Measurements from ENCODE around the gene BORA. TPM values are rescaled to one million over a fixed set of nuclear protein-coding genes. Genes with fewer than 3 reads are reported as not detected.
"Not testable (repeated sequence)": the region's sequence is repeated elsewhere in the genome, so short reads cannot be mapped to it uniquely, and the experiment has no call there.

The BORA gene
- total RNA-seq, 3 donors from 2014 or later, result 7.6 to 11.1 (median 8.1) TPM

GRCh38 chr13:72728290-72728605 is 525 bp downstream of the BORA start:
- ATAC-seq, result no peak
- peaks cover 17% of the 10 kb centered on the region for H3K36me3 Mint-ChIP-seq (ENCODE audit: insufficient read depth)
- no peak for DNase-seq
- H3K27me3 Mint-ChIP-seq (ENCODE audit: low read depth), result no peaks in the 10 kb centered on the region
- peak overlapping the region; percentile 95 for H3K4me3 Mint-ChIP-seq
- H3K4me1 Mint-ChIP-seq (ENCODE audit: low read depth), result peaks cover 44% of the 10 kb centered on the region
- no peaks in the 10 kb centered on the region for H3K9me3 Mint-ChIP-seq

GRCh38 chr13:72737033-72737432 is 9.3 kb downstream of the BORA start:
- peaks cover 5% of the 10 kb centered on the region for H3K4me1 Mint-ChIP-seq (ENCODE audit: low read depth)
- ATAC-seq, result no peak

GRCh38 chr13:72740015-72740414 is 12.3 kb downstream of the BORA start:
- Mint-ChIP-seq H3K4me1 (ENCODE audit: low read depth) (peaks cover 5% of the 10 kb centered on the region), H3K27me3 (ENCODE audit: low read depth) (no peaks in the 10 kb centered on the region), H3K36me3 (ENCODE audit: insufficient read depth) (peaks cover 30% of the 10 kb centered on the region), H3K4me3 (no peak overlapping the region), H3K9me3 (no peaks in the 10 kb centered on the region)
- no peak for ATAC-seq
- DNase-seq, result no peak

More at GRCh38 chr13:72737033-72737432, 9.3 kb downstream of the BORA start:
- peaks cover 27% of the 10 kb centered on the region for H3K36me3 Mint-ChIP-seq (ENCODE audit: insufficient read depth)
- no peaks in the 10 kb centered on the region for H3K9me3 Mint-ChIP-seq
- no peaks in the 10 kb centered on the region for H3K27me3 Mint-ChIP-seq (ENCODE audit: low read depth)
- no peak for DNase-seq
- no peak overlapping the region for H3K4me3 Mint-ChIP-seq

GRCh38 chr13:72745260-72745659 is 17.5 kb downstream of the BORA start:
- Mint-ChIP-seq H3K27me3 (ENCODE audit: low read depth) (no peaks in the 10 kb centered on the region), H3K36me3 (ENCODE audit: insufficient read depth) (peaks cover 40% of the 10 kb centered on the region), H3K4me3 (no peak overlapping the region), H3K9me3 (no peaks in the 10 kb centered on the region), H3K4me1 (ENCODE audit: low read depth) (peaks cover 9% of the 10 kb centered on the region)
- DNase-seq (no peak), ATAC-seq (no peak)

DNA sequence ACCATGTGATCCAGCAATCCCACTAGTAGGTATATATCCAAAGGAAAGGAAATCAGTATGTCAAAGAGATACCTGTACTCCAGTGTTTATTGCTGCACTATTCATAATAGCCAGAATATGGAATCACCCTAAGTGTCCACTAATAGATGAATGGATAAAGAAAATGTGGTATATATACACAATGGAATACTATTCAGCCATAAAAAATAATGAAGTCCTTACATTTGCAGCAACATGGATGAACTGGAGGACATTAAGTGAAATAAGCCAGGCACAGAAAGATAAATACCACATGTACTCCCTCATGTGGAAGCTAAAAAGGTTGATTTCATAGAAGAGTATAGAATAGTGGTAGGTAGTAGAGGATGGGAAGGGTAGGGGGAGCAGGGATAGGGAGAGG is 23.5 kb downstream of the BORA start:
- Mint-ChIP-seq H3K4me1 (ENCODE audit: low read depth) (peaks cover 11% of the 10 kb centered on the region), H3K36me3 (ENCODE audit: insufficient read depth) (peaks cover 52% of the 10 kb centered on the region), H3K9me3 (no peaks in the 10 kb centered on the region), H3K27me3 (ENCODE audit: low read depth) (no peaks in the 10 kb centered on the region), H3K4me3 (no peak overlapping the region)
- DNase-seq (no peak), ATAC-seq (no peak)

GRCh38 chr13:72754111-72754510 is 26.4 kb downstream of the BORA start:
- Mint-ChIP-seq H3K4me1 (ENCODE audit: low read depth) (peaks cover 9% of the 10 kb centered on the region), H3K9me3 (no peaks in the 10 kb centered on the region), H3K27me3 (ENCODE audit: low read depth) (no peaks in the 10 kb centered on the region), H3K4me3 (no peak overlapping the region), H3K36me3 (ENCODE audit: insufficient read depth) (peaks cover 46% of the 10 kb centered on the region)
- DNase-seq (no peak), ATAC-seq (no peak)

DNA sequence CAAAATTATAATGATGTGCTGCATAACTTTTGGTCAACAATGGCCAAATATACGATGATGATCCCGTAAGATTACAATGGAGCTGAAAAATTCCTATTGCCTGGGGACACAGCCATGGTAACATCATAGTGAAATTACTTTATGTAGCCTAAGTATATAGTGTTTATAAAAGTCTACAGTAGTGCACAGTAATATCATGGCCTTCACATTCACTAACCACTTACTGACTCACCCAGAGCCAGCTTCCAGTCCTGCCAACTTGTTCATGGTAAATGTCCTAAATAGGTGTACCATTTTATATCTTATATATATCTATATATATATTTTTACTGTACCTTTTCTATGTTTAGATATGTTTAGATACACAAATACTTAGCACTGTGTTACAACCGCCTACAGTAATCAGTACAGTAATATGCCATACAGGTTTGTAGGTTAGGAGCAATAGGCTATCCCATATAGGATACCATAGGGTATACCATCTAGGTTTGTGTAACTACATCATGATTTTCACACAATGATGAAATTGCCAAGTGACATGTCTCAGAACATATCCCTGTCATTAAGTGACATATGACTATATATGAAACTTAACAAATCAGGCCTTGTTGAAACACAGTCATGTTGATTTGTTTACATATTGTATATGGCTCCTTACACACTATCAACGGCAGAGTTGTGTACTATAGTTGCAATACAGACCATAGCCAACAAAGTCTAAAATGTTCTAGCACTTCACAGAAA is 30.2 kb downstream of the BORA start:
- ATAC-seq (peak in 1 of 2 donors; percentile 35), DNase-seq (no peak)
- Mint-ChIP-seq H3K36me3 (ENCODE audit: insufficient read depth) (peaks cover 34% of the 10 kb centered on the region), H3K4me1 (ENCODE audit: low read depth) (no peaks in the 10 kb centered on the region), H3K4me3 (no peak overlapping the region), H3K9me3 (no peaks in the 10 kb centered on the region), H3K27me3 (ENCODE audit: low read depth) (no peaks in the 10 kb centered on the region)

DNA sequence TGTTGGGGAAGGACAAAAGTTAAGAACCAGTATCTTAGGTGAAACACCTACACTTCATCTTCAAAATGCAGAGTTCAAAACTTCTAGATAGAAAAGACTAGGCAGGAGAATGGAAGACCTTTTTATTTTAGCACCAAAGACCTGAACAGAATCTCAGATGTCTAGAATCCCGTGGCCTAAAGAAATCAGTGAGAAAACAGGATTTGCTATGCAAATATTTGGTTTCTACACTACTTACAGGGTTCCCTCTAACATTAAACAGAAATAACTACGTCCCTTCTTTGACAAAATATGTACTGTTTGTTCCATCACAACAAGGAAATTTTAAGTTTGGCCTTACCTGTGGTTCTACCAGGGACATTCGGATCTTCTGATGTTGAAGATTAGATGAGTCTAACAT is 32.5 kb downstream of the BORA start:
- Mint-ChIP-seq H3K36me3 (ENCODE audit: insufficient read depth) (peaks cover 41% of the 10 kb centered on the region), H3K9me3 (no peaks in the 10 kb centered on the region), H3K4me1 (ENCODE audit: low read depth) (no peaks in the 10 kb centered on the region), H3K4me3 (no peak overlapping the region), H3K27me3 (ENCODE audit: low read depth) (no peaks in the 10 kb centered on the region)
- no peak for ATAC-seq
- no peak for DNase-seq

DNA sequence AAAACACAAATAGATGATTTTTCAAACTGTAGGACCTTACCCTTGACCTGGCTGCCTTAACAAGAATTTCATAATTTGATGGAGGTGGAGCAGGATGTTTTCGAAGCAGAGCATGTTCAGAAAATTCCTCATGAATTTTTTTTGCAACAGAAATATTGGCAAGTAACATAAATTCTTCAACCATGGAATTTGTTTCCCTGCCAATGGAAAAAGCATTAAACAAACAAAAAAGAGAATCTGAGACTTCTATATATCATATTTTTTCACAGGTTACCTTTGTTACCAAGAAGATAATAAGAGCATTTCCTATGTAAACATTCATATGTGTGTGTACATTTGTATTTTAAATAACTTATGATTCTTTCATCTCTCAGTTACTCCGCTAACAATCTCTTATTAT is 35.7 kb downstream of the BORA start:
- no peaks in the 10 kb centered on the region for H3K4me1 Mint-ChIP-seq (ENCODE audit: low read depth)
- peaks cover 46% of the 10 kb centered on the region for H3K36me3 Mint-ChIP-seq (ENCODE audit: insufficient read depth)
- no peaks in the 10 kb centered on the region for H3K27me3 Mint-ChIP-seq (ENCODE audit: low read depth)
- no peaks in the 10 kb centered on the region for H3K9me3 Mint-ChIP-seq
- no peak overlapping the region for H3K4me3 Mint-ChIP-seq
- DNase-seq (no peak), ATAC-seq (no peak)

DNA sequence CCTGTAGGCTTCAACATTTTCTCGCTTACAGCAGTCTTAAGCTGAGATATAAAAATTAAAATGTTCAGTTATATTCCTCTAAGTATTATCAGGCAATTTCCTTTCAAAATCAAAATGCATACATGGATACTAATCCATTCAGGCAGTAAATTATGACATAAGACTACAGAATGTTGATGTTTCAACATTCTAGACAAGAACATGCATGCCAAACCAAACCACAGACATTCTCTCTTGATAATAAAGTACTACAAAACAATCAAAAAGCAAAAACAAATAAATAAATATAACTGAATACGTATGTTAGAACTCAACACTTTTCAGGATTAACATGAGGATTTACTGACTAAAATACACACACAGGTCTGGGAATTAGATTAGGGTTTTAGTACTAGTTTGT is 46.3 kb downstream of the BORA start:
- Mint-ChIP-seq H3K36me3 (ENCODE audit: insufficient read depth) (peaks cover 58% of the 10 kb centered on the region), H3K4me1 (ENCODE audit: low read depth) (peaks cover 18% of the 10 kb centered on the region), H3K27me3 (ENCODE audit: low read depth) (no peaks in the 10 kb centered on the region), H3K9me3 (no peaks in the 10 kb centered on the region), H3K4me3 (no peak overlapping the region)
- ATAC-seq, result no peak
- no peak for DNase-seq

DNA sequence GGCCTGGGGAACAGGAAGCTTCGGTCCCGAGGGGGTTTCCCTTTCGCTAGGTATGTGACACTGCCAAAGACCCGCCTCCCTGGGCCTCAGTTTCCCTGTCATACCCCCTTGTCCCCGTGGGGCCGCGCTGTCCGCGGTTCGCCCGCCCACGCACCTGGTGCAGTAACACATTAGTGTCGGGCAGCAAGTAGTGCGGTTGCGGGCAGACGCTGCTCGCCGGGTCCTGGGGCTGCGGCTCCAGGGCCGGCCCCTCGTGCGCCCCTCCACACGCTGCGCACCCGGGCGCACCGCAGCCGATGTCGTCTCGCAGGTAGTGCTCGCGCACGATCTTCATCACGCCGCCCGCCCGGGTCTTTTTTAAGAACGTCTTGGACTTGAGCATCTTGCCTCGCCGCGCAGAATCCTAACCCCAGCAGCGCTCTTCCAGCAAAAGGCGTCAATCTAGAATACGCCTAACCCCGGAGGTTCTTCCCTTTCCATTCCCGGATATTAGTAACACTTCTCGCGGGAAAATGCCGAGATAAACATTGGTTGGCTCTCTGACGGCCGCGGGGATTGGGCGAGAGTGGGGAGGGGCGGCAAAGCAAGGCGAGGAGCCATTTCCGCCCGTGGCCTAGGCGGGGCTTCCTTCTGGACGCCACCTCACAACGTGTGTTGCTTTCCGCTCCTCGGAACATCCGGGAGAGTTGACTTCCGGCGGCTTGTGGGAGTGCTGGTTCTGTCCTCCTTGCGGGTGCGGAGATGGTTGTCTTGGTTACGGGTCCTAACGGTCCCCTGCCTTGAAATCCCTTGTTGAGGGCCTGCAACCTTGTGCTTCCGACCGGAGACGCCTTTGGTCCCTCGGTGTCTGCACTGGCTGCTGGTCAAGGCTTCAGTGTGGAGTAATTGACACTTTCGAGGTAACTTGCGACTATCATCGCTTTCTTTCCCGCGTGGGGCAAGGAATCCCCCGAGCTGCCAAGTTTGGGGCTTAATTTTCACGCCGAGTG is 54.0 kb downstream of the BORA start, which contains the start of the genes DIS3 and PIBF1:
Gene DIS3, minus strand, starts transcription at position 450 of the 989 bp plus-strand sequence. Its CDS starts 68 bp downstream, at position 382.
Gene PIBF1, plus strand, starts transcription at position 683 of the 989 bp plus-strand sequence. CDS start 1,337 bp downstream, outside the sequence.
- peak; percentile 98 to 99 for ATAC-seq
- Mint-ChIP-seq H3K9me3 (no peaks in the 10 kb centered on the region), H3K27me3 (ENCODE audit: low read depth) (no peaks in the 10 kb centered on the region), H3K4me3 (peak within 1 kb of the TSS; percentile 98), H3K36me3 (ENCODE audit: insufficient read depth) (peaks cover 38% of the 10 kb centered on the region), H3K4me1 (ENCODE audit: low read depth) (peaks cover 59% of the 10 kb centered on the region)
- DNase-seq, result peak; percentile 92

GRCh38 chr13:72782717-72783116 is 55.0 kb downstream of the BORA start:
- H3K27me3 Mint-ChIP-seq (ENCODE audit: low read depth), result no peaks in the 10 kb centered on the region
- DNase-seq, result no peak
- peaks cover 52% of the 10 kb centered on the region for H3K4me1 Mint-ChIP-seq (ENCODE audit: low read depth)
- no peak for ATAC-seq
- peaks cover 28% of the 10 kb centered on the region for H3K36me3 Mint-ChIP-seq (ENCODE audit: insufficient read depth)
- no peaks in the 10 kb centered on the region for H3K9me3 Mint-ChIP-seq
- peak overlapping the region; percentile 98 for H3K4me3 Mint-ChIP-seq

DNA sequence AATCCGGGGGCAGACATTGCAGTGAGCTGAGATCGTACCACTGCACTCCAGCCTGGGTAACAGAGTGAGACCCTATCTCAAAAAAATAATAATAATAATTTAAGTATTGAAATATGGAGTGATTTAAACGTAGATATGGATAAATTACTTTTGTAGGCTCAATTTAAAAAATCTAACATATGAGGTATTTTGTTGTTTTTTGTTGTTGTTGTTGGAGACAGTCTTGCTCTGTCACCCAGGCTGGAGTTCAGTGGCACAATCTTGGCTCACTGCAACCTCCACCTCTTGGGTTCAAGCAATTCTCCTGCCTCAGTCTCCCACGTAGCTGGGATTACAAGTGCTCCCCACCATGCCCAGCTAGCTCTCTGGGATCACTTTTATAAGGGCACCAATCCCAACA is 57.0 kb downstream of the BORA start:
- not testable (repeated sequence) for DNase-seq; H3K27me3 Mint-ChIP-seq (ENCODE audit: low read depth); ATAC-seq; H3K4me3 Mint-ChIP-seq; H3K9me3 Mint-ChIP-seq
- Mint-ChIP-seq H3K4me1 (ENCODE audit: low read depth) (peaks cover 46% of the 10 kb centered on the region), H3K36me3 (ENCODE audit: insufficient read depth) (peaks cover 24% of the 10 kb centered on the region)

- Mint-ChIP-seq H3K36me3 (ENCODE audit: insufficient read depth) (peaks cover 25% of the 10 kb centered on the region), H3K27me3 (ENCODE audit: low read depth) (no peaks in the 10 kb centered on the region), H3K4me3 (no peak overlapping the region), H3K4me1 (ENCODE audit: low read depth) (peaks cover 24% of the 10 kb centered on the region), H3K9me3 (peaks cover 2% of the 10 kb centered on the region)
- no peak for ATAC-seq
- no peak for DNase-seq
Measured at GRCh38 chr13:72788831-72789230, 61.1 kb downstream of the BORA start.

Measured in activated T-cell treated with anti-CD3 and anti-CD28 coated beads, Interleukin-2, amount 50 U/mL, for 4 hours (primary cell).